SK-N-SH treated with all-trans-retinoic acid at 6 μM for 48 hours (cell line): ENCODE measurements around the gene TMPRSS11E.
"Not testable (repeated sequence)": the region's sequence is repeated elsewhere in the genome, so short reads cannot be mapped to it uniquely, and the experiment has no call there.

Source experiments
- ARNTL ChIP-seq: fragments of 450-650 bp; formaldehyde crosslinking; IDR thresholded peaks from 2 replicates; pipeline ENCODE4 v1.5.0; 2020; ENCODE audit warnings: low read depth, mild to moderate bottlenecking, moderate library complexity, borderline replicate concordance
- BACH2 ChIP-seq: fragments of 250-450 bp; sonication (Bioruptor Pico); IDR thresholded peaks from 2 replicates; pipeline ENCODE4 v1.9.0; 2021; ENCODE audit warnings: mild to moderate bottlenecking, borderline replicate concordance
- ISL1 ChIP-seq: fragments of 250-450 bp; sonication (Bioruptor Pico); IDR thresholded peaks from 2 replicates; pipeline ENCODE4 v2.1.2; 2022; ENCODE audit warnings: mild to moderate bottlenecking, moderate library complexity
- OSR1 ChIP-seq: fragments of 250-450 bp; sonication (Bioruptor Pico); IDR thresholded peaks from 2 replicates; pipeline ENCODE4 v1.8.0; 2022; ENCODE audit warnings: moderate library complexity, mild to moderate bottlenecking, inconsistent platforms
- PATZ1 ChIP-seq: fragments of 250-450 bp; sonication (Bioruptor Pico); IDR thresholded peaks from 2 replicates; pipeline ENCODE4 v1.8.0; 2020; ENCODE audit warnings: mild to moderate bottlenecking, moderate library complexity, borderline replicate concordance
- RARB ChIP-seq: fragments of 250-450 bp; sonication (Bioruptor Pico); IDR thresholded peaks from 2 replicates; pipeline ENCODE4 v1.8.0; 2021; ENCODE audit warnings: mild to moderate bottlenecking, moderate library complexity
- TOX ChIP-seq: fragments of 250-450 bp; sonication (Bioruptor Pico); IDR thresholded peaks from 2 replicates; pipeline ENCODE4 v1.8.0; 2021; ENCODE audit warnings: mild to moderate bottlenecking, moderate library complexity, borderline replicate concordance
- ZC3H10 ChIP-seq: fragments of 250-450 bp; sonication (Bioruptor Pico); IDR thresholded peaks from 2 replicates; pipeline ENCODE4 v1.5.1; 2021; ENCODE audit warnings: mild to moderate bottlenecking, moderate library complexity
- ZFP3 ChIP-seq: fragments of 250-450 bp; sonication (Bioruptor Pico); IDR thresholded peaks from 2 replicates; pipeline ENCODE4 v1.5.0; 2020; ENCODE audit warnings: mild to moderate bottlenecking, moderate library complexity
- ZFP30 ChIP-seq: fragments of 450-650 bp; formaldehyde crosslinking; IDR thresholded peaks from 2 replicates; pipeline ENCODE4 v1.5.0; 2022; ENCODE audit warnings: mild to moderate bottlenecking, moderate library complexity
- TF ChIP-seq, protein P1 (sequence below): fragments of 250-450 bp; sonication (Bioruptor Pico); IDR thresholded peaks from 2 replicates; pipeline ENCODE4 v1.5.1; 2020; ENCODE audit warnings: low read depth, mild to moderate bottlenecking, moderate library complexity
- TF ChIP-seq, protein P2 (sequence below): fragments of 250-450 bp; sonication (Bioruptor Pico); IDR thresholded peaks from 2 replicates; pipeline ENCODE4 v1.8.0; 2021; ENCODE audit warnings: low read depth, mild to moderate bottlenecking, moderate library complexity, borderline replicate concordance
- TF ChIP-seq, protein P3 (sequence below): fragments of 250-450 bp; sonication (Bioruptor Pico); IDR thresholded peaks from 2 replicates; pipeline ENCODE4 v1.5.0; 2020; ENCODE audit warnings: mild to moderate bottlenecking, moderate library complexity

- TF ChIP-seq, protein P1, sequence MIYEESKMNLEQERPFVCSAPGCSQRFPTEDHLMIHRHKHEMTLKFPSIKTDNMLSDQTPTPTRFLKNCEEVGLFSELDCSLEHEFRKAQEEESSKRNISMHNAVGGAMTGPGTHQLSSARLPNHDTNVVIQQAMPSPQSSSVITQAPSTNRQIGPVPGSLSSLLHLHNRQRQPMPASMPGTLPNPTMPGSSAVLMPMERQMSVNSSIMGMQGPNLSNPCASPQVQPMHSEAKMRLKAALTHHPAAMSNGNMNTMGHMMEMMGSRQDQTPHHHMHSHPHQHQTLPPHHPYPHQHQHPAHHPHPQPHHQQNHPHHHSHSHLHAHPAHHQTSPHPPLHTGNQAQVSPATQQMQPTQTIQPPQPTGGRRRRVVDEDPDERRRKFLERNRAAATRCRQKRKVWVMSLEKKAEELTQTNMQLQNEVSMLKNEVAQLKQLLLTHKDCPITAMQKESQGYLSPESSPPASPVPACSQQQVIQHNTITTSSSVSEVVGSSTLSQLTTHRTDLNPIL, result not testable (repeated sequence)
- not testable (repeated sequence) for TF ChIP-seq OSR1 (CRISPR knock-in tag); TOX (CRISPR knock-in tag); RARB (CRISPR knock-in tag); ZFP30 (CRISPR knock-in tag); BACH2; PATZ1 (CRISPR knock-in tag); ISL1 (CRISPR knock-in tag); ARNTL (CRISPR knock-in tag); ZFP3 (CRISPR knock-in tag); ZC3H10
- TF ChIP-seq, protein P2, sequence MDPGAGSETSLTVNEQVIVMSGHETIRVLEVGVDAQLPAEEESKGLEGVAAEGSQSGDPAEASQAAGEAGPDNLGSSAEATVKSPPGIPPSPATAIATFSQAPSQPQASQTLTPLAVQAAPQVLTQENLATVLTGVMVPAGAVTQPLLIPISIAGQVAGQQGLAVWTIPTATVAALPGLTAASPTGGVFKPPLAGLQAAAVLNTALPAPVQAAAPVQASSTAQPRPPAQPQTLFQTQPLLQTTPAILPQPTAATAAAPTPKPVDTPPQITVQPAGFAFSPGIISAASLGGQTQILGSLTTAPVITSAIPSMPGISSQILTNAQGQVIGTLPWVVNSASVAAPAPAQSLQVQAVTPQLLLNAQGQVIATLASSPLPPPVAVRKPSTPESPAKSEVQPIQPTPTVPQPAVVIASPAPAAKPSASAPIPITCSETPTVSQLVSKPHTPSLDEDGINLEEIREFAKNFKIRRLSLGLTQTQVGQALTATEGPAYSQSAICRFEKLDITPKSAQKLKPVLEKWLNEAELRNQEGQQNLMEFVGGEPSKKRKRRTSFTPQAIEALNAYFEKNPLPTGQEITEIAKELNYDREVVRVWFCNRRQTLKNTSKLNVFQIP (CRISPR knock-in tag), result not testable (repeated sequence)
- TF ChIP-seq, protein P3, sequence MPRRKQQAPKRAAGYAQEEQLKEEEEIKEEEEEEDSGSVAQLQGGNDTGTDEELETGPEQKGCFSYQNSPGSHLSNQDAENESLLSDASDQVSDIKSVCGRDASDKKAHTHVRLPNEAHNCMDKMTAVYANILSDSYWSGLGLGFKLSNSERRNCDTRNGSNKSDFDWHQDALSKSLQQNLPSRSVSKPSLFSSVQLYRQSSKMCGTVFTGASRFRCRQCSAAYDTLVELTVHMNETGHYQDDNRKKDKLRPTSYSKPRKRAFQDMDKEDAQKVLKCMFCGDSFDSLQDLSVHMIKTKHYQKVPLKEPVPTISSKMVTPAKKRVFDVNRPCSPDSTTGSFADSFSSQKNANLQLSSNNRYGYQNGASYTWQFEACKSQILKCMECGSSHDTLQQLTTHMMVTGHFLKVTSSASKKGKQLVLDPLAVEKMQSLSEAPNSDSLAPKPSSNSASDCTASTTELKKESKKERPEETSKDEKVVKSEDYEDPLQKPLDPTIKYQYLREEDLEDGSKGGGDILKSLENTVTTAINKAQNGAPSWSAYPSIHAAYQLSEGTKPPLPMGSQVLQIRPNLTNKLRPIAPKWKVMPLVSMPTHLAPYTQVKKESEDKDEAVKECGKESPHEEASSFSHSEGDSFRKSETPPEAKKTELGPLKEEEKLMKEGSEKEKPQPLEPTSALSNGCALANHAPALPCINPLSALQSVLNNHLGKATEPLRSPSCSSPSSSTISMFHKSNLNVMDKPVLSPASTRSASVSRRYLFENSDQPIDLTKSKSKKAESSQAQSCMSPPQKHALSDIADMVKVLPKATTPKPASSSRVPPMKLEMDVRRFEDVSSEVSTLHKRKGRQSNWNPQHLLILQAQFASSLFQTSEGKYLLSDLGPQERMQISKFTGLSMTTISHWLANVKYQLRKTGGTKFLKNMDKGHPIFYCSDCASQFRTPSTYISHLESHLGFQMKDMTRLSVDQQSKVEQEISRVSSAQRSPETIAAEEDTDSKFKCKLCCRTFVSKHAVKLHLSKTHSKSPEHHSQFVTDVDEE (CRISPR knock-in tag), result not testable (repeated sequence)
Observed at GRCh38 chr4:68503462-68503861, 56.2 kb downstream of the TMPRSS11E start.
